ENCODE data around the gene FBXW2.

Gene FBXW2

GRCh38 chr9:120778758-120779157, 14.5 kb downstream of the FBXW2 start:
- Histone ChIP-seq H3K9ac (ENCODE audit: low read depth, low read length, poor library complexity, severe bottlenecking) (no peak overlapping the region), H3K4me3 (ENCODE audit: low read length, poor library complexity, severe bottlenecking) (no peak overlapping the region), H3K9me3 (ENCODE audit: insufficient read depth, low read depth, low read length) (no peaks in the 10 kb centered on the region), H3K79me2 (ENCODE audit: insufficient read depth, low read length) (peaks cover 54% of the 10 kb centered on the region), H3F3A (ENCODE audit: low read depth) (no peaks in the 10 kb centered on the region), H2AFZ (ENCODE audit: low read length) (no peak overlapping the region), H4K20me1 (ENCODE audit: insufficient read depth, low read length, poor library complexity, severe bottlenecking) (peaks cover 8% of the 10 kb centered on the region), H3K4me2 (ENCODE audit: low read depth, low read length, poor library complexity, severe bottlenecking) (no peak overlapping the region), H3K27me3 (ENCODE audit: insufficient read depth, low read length, poor library complexity, severe bottlenecking) (no peaks in the 10 kb centered on the region), H3K36me3 (ENCODE audit: insufficient read depth, low read length) (peaks cover 43% of the 10 kb centered on the region), H3K9me2 (replicated peaks; ENCODE audit: low read depth, low read length) (no peaks in the 10 kb centered on the region), H3K4me1 (ENCODE audit: insufficient read depth, low read length, poor library complexity, severe bottlenecking) (peaks cover 14% of the 10 kb centered on the region)
- TF ChIP-seq CTCF (conservative IDR thresholded peaks at IDR 0.05; ENCODE audit: low read length) = no peak
- TF ChIP-seq EZH2phosphoT487 (IDR thresholded peaks at IDR 0.05; ENCODE audit: borderline replicate concordance) = no peak

DNA sequence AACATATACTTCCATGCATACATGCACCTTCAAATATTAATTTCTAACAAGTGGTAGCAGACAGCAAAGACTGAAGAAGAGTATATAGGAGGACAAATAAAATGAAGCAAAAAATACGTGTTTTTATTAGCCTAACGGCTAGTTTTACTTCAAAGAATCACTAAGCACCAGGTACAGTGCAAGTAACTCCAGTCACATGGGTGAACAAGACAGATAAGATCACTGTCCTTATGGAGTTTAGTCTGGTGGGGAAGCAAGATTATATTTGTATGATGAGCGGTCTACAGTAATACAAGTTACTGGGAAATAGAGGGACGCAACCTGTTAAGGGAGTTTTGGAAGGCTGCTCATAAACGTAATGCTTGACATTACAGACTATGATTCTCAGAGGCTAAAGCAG, 16.0 kb downstream of the FBXW2 start:
- no peaks in the 10 kb centered on the region for H3K9me2 ChIP-seq (replicated peaks; ENCODE audit: low read depth, low read length)
- TF ChIP-seq CTCF (conservative IDR thresholded peaks at IDR 0.05; ENCODE audit: low read length) (no peak), EZH2phosphoT487 (IDR thresholded peaks at IDR 0.05; ENCODE audit: borderline replicate concordance) (no peak)
- H3K9ac ChIP-seq (ENCODE audit: low read depth, low read length, poor library complexity, severe bottlenecking) = no peak overlapping the region
- H3K4me1 ChIP-seq (ENCODE audit: insufficient read depth, low read length, poor library complexity, severe bottlenecking) = peaks cover 10% of the 10 kb centered on the region
- H3K9me3 ChIP-seq (ENCODE audit: insufficient read depth, low read depth, low read length) = no peaks in the 10 kb centered on the region
- no peak overlapping the region for H3K4me3 ChIP-seq (ENCODE audit: low read length, poor library complexity, severe bottlenecking)
- peaks cover 42% of the 10 kb centered on the region for H3K36me3 ChIP-seq (ENCODE audit: insufficient read depth, low read length)
- no peak overlapping the region for H2AFZ ChIP-seq (ENCODE audit: low read length)
- H3K4me2 ChIP-seq (ENCODE audit: low read depth, low read length, poor library complexity, severe bottlenecking) = no peak overlapping the region
- H3F3A ChIP-seq (ENCODE audit: low read depth) = no peaks in the 10 kb centered on the region
- H4K20me1 ChIP-seq (ENCODE audit: insufficient read depth, low read length, poor library complexity, severe bottlenecking) = peaks cover 8% of the 10 kb centered on the region
- H3K27me3 ChIP-seq (ENCODE audit: insufficient read depth, low read length, poor library complexity, severe bottlenecking) = no peaks in the 10 kb centered on the region
- peaks cover 39% of the 10 kb centered on the region; the same call in 1 of the 2 replicates for H3K79me2 ChIP-seq (ENCODE audit: insufficient read depth, low read length)

DNA sequence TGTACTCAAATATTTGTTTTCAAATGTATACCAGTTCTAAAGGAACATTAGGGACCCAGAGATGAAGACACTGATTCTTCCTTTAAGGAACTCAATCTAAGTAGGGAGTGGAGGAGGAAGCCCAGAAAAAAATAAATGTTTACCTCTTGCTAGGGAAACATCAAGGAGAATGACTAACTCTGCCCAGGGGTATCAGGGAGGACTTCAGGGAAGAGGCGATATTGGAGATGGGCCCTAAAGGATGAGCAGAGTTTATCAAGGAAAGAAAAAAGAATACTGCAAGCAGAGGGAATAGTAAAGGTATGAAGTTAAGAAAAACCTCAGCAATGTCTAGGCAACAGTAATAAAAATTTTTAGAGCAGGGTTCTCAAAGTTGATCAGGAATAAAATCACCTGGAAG, 16.4 kb downstream of the FBXW2 start:
- no peak overlapping the region for H3K4me3 ChIP-seq (ENCODE audit: low read length, poor library complexity, severe bottlenecking)
- peaks cover 35% of the 10 kb centered on the region; the same call in 1 of the 2 replicates for H3K79me2 ChIP-seq (ENCODE audit: insufficient read depth, low read length)
- peaks cover 8% of the 10 kb centered on the region for H4K20me1 ChIP-seq (ENCODE audit: insufficient read depth, low read length, poor library complexity, severe bottlenecking)
- TF ChIP-seq EZH2phosphoT487 (IDR thresholded peaks at IDR 0.05; ENCODE audit: borderline replicate concordance) = no peak
- TF ChIP-seq CTCF (conservative IDR thresholded peaks at IDR 0.05; ENCODE audit: low read length) = no peak
- no peaks in the 10 kb centered on the region for H3F3A ChIP-seq (ENCODE audit: low read depth)
- H3K9me2 ChIP-seq (replicated peaks; ENCODE audit: low read depth, low read length) = no peaks in the 10 kb centered on the region
- peaks cover 43% of the 10 kb centered on the region for H3K36me3 ChIP-seq (ENCODE audit: insufficient read depth, low read length)
- H3K27me3 ChIP-seq (ENCODE audit: insufficient read depth, low read length, poor library complexity, severe bottlenecking) = no peaks in the 10 kb centered on the region
- H3K4me2 ChIP-seq (ENCODE audit: low read depth, low read length, poor library complexity, severe bottlenecking) = no peak overlapping the region
- no peak overlapping the region for H2AFZ ChIP-seq (ENCODE audit: low read length)
- H3K9me3 ChIP-seq (ENCODE audit: insufficient read depth, low read depth, low read length) = no peaks in the 10 kb centered on the region
- H3K4me1 ChIP-seq (ENCODE audit: insufficient read depth, low read length, poor library complexity, severe bottlenecking) = peaks cover 10% of the 10 kb centered on the region
- H3K9ac ChIP-seq (ENCODE audit: low read depth, low read length, poor library complexity, severe bottlenecking) = no peak overlapping the region

Data from Loucy (cell line).